Measurements from ENCODE around the gene PPP1R13L. TPM values are rescaled to one million over a fixed set of nuclear protein-coding genes. Genes with fewer than 3 reads are reported as not detected.

The PPP1R13L gene
- total RNA-seq, 4 donors from 2014 or later: 4.0 to 10.7 (median 4.2) TPM

DNA sequence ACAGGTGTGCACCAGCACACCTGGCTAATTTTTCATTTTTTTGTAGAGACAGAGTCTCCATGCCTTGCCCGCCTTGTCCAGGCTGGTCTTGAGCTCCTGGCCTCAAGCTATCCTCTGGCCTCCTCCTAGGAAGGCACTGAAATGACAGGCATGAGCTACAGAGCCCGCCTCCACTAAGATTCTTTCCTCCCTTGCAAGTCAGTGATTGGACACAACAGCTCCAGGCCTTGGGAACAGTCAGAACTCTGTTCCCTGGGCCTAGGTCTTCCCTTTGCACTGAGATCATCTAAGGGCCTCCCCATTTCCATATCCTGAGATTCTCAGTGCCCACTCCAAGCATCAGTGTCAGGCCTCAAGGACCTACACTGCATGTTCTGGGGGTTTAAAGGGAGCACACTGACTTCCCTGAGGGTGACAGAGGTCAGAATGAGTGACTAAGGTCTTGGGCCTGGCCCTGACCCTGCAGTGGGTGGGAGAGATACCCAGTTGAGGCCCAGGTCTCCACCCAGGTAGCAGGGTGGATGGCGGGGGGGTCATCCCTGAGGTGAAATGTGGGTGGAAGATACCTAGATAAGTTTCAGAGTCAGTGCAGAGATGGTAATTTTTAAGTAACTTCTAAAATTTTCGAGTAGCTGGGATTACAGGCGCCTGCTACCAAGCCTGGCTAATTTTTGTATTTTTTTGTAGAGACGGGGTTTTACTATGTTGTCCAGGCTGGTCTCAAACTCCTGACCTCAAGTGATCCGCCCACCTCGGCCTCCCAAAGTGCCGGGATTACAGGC lies 36.2 kb upstream of the PPP1R13L start:
- TF ChIP-seq, protein P1, sequence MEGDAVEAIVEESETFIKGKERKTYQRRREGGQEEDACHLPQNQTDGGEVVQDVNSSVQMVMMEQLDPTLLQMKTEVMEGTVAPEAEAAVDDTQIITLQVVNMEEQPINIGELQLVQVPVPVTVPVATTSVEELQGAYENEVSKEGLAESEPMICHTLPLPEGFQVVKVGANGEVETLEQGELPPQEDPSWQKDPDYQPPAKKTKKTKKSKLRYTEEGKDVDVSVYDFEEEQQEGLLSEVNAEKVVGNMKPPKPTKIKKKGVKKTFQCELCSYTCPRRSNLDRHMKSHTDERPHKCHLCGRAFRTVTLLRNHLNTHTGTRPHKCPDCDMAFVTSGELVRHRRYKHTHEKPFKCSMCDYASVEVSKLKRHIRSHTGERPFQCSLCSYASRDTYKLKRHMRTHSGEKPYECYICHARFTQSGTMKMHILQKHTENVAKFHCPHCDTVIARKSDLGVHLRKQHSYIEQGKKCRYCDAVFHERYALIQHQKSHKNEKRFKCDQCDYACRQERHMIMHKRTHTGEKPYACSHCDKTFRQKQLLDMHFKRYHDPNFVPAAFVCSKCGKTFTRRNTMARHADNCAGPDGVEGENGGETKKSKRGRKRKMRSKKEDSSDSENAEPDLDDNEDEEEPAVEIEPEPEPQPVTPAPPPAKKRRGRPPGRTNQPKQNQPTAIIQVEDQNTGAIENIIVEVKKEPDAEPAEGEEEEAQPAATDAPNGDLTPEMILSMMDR (IDR thresholded peaks at IDR 0.05; ENCODE audit: low read depth): no peak

DNA sequence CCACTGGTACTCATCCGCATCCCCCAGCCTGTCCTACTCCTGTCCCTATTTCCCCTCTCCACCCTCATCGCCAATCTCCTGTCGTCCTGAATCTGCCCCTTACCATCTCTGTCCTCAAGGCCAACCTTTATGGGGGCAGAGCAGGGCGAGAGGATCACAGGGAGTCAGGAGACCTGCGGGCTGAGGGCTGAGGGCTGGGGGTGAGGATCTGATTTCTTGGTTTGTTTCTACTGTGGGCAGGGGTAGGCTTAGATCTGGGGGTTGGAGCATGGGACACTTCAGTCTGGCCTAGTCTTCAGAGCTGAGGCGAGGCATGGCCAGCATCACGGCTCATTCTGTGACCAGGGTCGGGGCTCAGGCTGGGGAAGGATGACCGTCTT lies 35.4 kb upstream of the PPP1R13L start:
- TF ChIP-seq, protein P1 (IDR thresholded peaks at IDR 0.05; ENCODE audit: low read depth): no peak

DNA sequence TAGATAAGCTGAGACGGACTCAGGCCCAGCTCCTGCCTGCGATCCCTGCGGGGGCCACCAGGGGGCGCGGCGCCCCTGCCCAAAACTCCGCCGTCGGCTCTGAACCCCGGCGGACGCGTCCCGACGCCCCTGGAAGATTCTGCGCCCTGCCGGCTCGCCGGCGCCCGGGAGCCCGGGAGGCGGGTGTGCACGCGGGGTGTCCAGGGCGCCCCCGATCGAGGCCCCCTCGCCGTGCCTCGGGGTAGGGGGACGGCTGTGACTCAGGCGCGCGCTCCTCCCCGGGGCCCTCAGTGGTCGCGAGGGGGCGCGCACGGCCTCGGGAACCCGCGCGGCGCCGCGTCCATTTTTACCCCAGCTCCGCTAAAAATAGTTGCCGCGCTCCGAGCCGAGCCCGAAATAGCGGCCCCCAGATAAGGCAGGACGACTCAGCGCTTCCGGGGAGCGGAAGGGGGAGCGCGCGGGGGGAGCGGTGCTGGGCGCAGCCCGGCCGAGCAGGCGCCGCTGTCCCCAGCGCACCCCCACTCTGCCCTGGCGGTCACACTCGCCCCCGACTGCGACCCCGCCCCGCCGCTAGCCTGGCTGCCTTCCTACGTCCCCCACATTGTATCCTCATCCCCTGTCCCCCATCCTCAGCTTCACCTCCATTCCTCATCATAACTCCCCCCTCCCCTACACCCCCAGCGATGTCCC lies 34.8 kb upstream of the PPP1R13L start:
- TF ChIP-seq, protein P1 (IDR thresholded peaks at IDR 0.05; ENCODE audit: low read depth): no peak

DNA sequence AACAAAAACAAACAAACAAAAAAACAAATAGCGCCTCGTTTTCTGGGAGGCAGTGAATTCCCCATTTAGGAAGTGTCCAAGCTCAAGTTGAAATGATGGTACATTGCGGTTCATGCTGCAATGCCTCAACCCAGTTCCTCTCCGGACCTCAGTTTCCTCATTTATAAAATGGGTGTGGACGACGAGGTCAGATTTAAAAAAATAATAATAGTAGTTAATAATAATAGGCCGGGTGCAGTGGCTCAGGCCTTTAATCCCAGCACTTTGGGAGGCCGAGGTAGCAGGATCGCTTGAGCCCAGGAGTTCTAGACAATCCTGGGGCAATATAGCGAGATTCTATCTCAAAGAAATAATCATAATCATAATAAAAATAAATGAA lies 34.3 kb upstream of the PPP1R13L start:
- TF ChIP-seq, protein P1 (IDR thresholded peaks at IDR 0.05; ENCODE audit: low read depth): no peak

DNA sequence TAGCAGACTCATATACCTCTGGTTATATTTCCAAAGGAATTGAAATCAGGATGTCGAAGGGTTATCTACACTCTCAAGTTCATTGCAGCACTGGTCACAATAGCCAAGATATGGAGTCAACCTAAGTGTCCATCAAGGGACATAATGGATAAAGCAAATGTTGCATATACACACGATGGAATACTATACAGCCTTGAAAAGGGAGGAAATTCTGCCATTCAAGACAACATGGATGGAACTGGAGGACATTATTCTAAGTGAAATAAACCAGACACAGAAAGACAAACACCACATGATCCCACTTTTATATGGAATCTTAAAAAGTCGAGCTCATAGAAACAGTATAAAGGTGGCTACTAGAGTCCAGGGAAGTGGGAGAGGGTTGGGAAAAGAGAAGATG lies 32.5 kb upstream of the PPP1R13L start:
- TF ChIP-seq, protein P1 (IDR thresholded peaks at IDR 0.05; ENCODE audit: low read depth): no peak

DNA sequence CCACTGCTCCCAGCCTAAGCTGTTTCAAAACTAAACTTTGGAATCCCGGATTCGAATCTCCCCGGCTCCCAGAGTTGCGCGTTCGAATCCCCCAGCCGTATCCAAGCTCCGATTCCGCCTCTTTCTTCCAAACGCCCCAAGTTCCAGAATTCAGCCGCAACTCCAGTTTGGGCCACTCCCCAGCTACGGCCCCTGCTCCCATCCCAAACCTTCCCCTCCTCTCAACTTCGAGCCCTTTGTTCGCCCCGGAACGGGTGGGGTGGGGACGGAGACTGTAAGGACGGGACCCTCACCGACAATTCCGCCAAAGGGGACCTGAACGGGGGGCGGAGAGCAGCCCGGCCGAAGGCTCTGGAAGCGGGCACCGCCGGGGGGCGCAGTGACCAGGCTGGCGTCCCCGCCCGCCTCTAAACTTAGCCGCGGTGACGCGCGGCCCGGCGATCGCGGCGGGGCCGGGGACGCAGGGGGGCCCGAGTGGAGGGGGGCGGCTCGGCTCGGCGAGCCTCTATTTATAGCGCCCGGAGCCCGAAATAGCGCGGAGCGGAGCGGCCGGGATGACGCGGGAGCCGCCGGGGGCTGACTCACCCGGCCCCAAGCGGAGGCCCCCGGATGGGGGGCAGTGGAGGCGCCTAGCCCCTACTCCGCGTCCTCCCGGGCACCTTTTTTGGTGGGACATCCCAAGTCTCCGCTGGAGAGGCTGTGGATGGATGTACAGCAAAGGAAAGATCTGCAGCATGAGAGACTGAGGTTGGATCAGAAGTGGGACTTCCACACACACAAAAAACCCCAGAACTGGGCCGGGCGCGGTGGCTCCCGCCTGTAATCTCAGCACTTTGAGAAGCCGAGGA lies 23.7 kb upstream of the PPP1R13L start:
- TF ChIP-seq, protein P1 (IDR thresholded peaks at IDR 0.05; ENCODE audit: low read depth): no peak

Data from subcutaneous adipose tissue (tissue), 4 donors.